ENCODE data around the gene KLHL25. TPM values are rescaled to one million over a fixed set of nuclear protein-coding genes. Genes with fewer than 3 reads are reported as not detected.
"Not testable (repeated sequence)": the region's sequence is repeated elsewhere in the genome, so short reads cannot be mapped to it uniquely, and the experiment has no call there.

Gene KLHL25
- total RNA-seq (2014; rRNA removed; shearing (Covaris generic); ENCODE audit: low replicate concordance): 8.9 and 9.3 TPM in 2 replicates

GRCh38 chr15:85794598-85795336 is at the start of gene KLHL25:
Gene KLHL25 (minus strand): TSS chr15:85794925. CDS start chr15:85769810, 25,115 bp downstream.
- no peaks in the 10 kb centered on the region; the same call in 1 of the 2 replicates for H3K27me3 ChIP-seq
- DNase-seq: peak; percentile 96
- H3K9me3 ChIP-seq: no peaks in the 10 kb centered on the region
- peak within 1 kb of the TSS; percentile 66 for H3K4me3 ChIP-seq
- H3K36me3 ChIP-seq: no peaks in the 10 kb centered on the region

- DNase-seq: no peak
- no peaks in the 10 kb centered on the region for H3K36me3 ChIP-seq
- H3K9me3 ChIP-seq: no peaks in the 10 kb centered on the region; the same call in 1 of the 2 replicates
- H3K4me3 ChIP-seq: 0 out of 2 replicates have a peak overlapping the region, but pooled peaks have one; percentile 18
- no peaks in the 10 kb centered on the region for H3K27me3 ChIP-seq
Measured at GRCh38 chr15:85840802-85841152, 46.1 kb upstream of the KLHL25 start.

GRCh38 chr15:85840079-85840801 is 45.5 kb upstream of the KLHL25 start:
- Histone ChIP-seq H3K4me3 (peak overlapping the region; percentile 18; the same call in 1 of the 2 replicates), H3K27me3 (no peaks in the 10 kb centered on the region), H3K36me3 (no peaks in the 10 kb centered on the region), H3K9me3 (no peaks in the 10 kb centered on the region)
- DNase-seq: peak; percentile 73

GRCh38 chr15:85839643-85840042 is 44.9 kb upstream of the KLHL25 start:
- H3K27me3 ChIP-seq: no peaks in the 10 kb centered on the region
- no peak for DNase-seq

GRCh38 chr15:85838655-85839054 is 43.9 kb upstream of the KLHL25 start:
- no peaks in the 10 kb centered on the region for H3K9me3 ChIP-seq
- H3K4me3 ChIP-seq: no peak overlapping the region
- DNase-seq: no peak
- H3K36me3 ChIP-seq: no peaks in the 10 kb centered on the region
- H3K27me3 ChIP-seq: no peaks in the 10 kb centered on the region

More at GRCh38 chr15:85839643-85840042, 44.9 kb upstream of the KLHL25 start:
- Histone ChIP-seq H3K9me3 (no peaks in the 10 kb centered on the region), H3K4me3 (no peak overlapping the region), H3K36me3 (no peaks in the 10 kb centered on the region)

GRCh38 chr15:85837881-85838280 is 43.2 kb upstream of the KLHL25 start:
- H3K4me3 ChIP-seq: no peak overlapping the region
- H3K9me3 ChIP-seq: no peaks in the 10 kb centered on the region
- H3K36me3 ChIP-seq: no peaks in the 10 kb centered on the region
- no peak for DNase-seq
- H3K27me3 ChIP-seq: no peaks in the 10 kb centered on the region

- no peak for DNase-seq
Measured at GRCh38 chr15:85837011-85837433, 42.3 kb upstream of the KLHL25 start.

GRCh38 chr15:85834651-85835050 is 39.9 kb upstream of the KLHL25 start:
- no peak for DNase-seq
- no peaks in the 10 kb centered on the region; the same call in 1 of the 2 replicates for H3K27me3 ChIP-seq
- H3K9me3 ChIP-seq: no peaks in the 10 kb centered on the region

More at GRCh38 chr15:85837011-85837433, 42.3 kb upstream of the KLHL25 start:
- Histone ChIP-seq H3K4me3 (no peak overlapping the region), H3K27me3 (no peaks in the 10 kb centered on the region), H3K36me3 (no peaks in the 10 kb centered on the region), H3K9me3 (no peaks in the 10 kb centered on the region)

GRCh38 chr15:85832394-85832793 is 37.7 kb upstream of the KLHL25 start:
- DNase-seq: no peak

More at GRCh38 chr15:85834651-85835050, 39.9 kb upstream of the KLHL25 start:
- no peak overlapping the region for H3K4me3 ChIP-seq
- no peaks in the 10 kb centered on the region for H3K36me3 ChIP-seq

GRCh38 chr15:85831415-85832113 is 36.8 kb upstream of the KLHL25 start:
- H3K4me3 ChIP-seq: no peak overlapping the region
- H3K9me3 ChIP-seq: no peaks in the 10 kb centered on the region
- no peaks in the 10 kb centered on the region; the same call in 1 of the 2 replicates for H3K27me3 ChIP-seq
- peak; percentile 40 for DNase-seq
- H3K36me3 ChIP-seq: no peaks in the 10 kb centered on the region

More at GRCh38 chr15:85832394-85832793, 37.7 kb upstream of the KLHL25 start:
- Histone ChIP-seq H3K4me3 (no peak overlapping the region), H3K9me3 (no peaks in the 10 kb centered on the region), H3K36me3 (no peaks in the 10 kb centered on the region), H3K27me3 (no peaks in the 10 kb centered on the region; the same call in 1 of the 2 replicates)

- H3K4me3 ChIP-seq, H3K36me3 ChIP-seq, DNase-seq, H3K9me3 ChIP-seq, H3K27me3 ChIP-seq: not testable (repeated sequence)
Measured at GRCh38 chr15:85829754-85830153, 35.0 kb upstream of the KLHL25 start.

GRCh38 chr15:85828874-85829273 is 34.1 kb upstream of the KLHL25 start:
- no peak for DNase-seq
- Histone ChIP-seq H3K9me3 (no peaks in the 10 kb centered on the region), H3K4me3 (no peak overlapping the region), H3K36me3 (no peaks in the 10 kb centered on the region), H3K27me3 (peaks cover 5% of the 10 kb centered on the region; the same call in 1 of the 2 replicates)

GRCh38 chr15:85828126-85828525 is 33.4 kb upstream of the KLHL25 start:
- no peak for DNase-seq
- Histone ChIP-seq H3K4me3 (no peak overlapping the region), H3K9me3 (no peaks in the 10 kb centered on the region), H3K36me3 (no peaks in the 10 kb centered on the region), H3K27me3 (peaks cover 5% of the 10 kb centered on the region; the same call in 1 of the 2 replicates)

- Histone ChIP-seq H3K27me3 (peaks cover 5% of the 10 kb centered on the region; the same call in 1 of the 2 replicates), H3K36me3 (no peaks in the 10 kb centered on the region), H3K9me3 (no peaks in the 10 kb centered on the region), H3K4me3 (no peak overlapping the region)
- no peak for DNase-seq
Measured at GRCh38 chr15:85826756-85827515, 32.2 kb upstream of the KLHL25 start.

- Histone ChIP-seq H3K27me3 (peaks cover 5% of the 10 kb centered on the region; the same call in 1 of the 2 replicates), H3K4me3 (no peak overlapping the region), H3K36me3 (no peaks in the 10 kb centered on the region), H3K9me3 (no peaks in the 10 kb centered on the region)
- no peak for DNase-seq
Measured at GRCh38 chr15:85825719-85826118, 31.0 kb upstream of the KLHL25 start.

- DNase-seq: no peak
- no peak overlapping the region for H3K4me3 ChIP-seq
- H3K36me3 ChIP-seq: no peaks in the 10 kb centered on the region
- no peaks in the 10 kb centered on the region for H3K9me3 ChIP-seq
- peaks cover 5% of the 10 kb centered on the region; the same call in 1 of the 2 replicates for H3K27me3 ChIP-seq
Measured at GRCh38 chr15:85825118-85825517, 30.4 kb upstream of the KLHL25 start.

All from MG63 (cell line).